HG03196 (cell line): ENCODE results near the gene OR13J1.
"Not testable (repeated sequence)": the region's sequence is repeated elsewhere in the genome, so short reads cannot be mapped to it uniquely, and the experiment has no call there.

ENCODE experiments used
- ATAC-seq: cut with Tn5 transposase; IDR thresholded peaks from one replicate; pipeline ENCODE4 v1.9.1; 2021; ENCODE audit not compliant: unreplicated experiment

OR13J1 gene

DNA sequence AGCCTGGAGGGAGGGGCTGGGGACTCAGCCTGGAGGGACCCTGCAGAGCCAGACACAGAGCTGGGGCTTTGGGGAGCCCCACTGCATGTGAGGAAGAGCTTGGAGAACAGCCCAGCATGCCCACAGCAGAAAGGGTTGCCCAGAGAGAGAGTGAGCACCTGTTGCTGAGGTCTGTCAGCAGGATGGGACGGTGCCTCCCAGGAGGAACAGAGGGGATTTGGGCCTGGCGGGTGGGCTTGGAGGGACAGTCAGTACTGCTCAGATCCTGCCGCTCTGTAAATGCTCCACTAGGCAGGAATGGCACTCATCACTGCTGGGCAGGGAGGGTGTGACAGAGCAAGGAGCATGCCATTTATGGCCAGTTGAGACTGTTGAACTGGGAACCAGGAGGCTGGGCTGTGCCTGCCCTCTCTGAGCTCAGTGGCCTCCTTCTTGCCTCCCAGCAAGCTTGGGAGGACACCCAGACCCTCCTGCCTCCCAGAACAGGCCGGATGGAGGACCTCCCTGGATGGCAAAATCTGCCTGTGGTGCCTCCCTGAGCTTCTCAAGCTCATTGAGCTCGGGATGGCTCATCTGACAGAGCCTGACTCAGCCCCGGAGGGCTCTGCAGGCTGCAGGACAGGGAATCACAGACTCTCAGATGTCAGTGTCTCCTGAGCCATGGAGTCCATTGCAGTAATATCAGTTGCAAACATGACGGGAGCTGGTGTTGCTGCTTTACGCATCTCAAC is 35.0 kb upstream of the OR13J1 start:
- ATAC-seq = no peak

DNA sequence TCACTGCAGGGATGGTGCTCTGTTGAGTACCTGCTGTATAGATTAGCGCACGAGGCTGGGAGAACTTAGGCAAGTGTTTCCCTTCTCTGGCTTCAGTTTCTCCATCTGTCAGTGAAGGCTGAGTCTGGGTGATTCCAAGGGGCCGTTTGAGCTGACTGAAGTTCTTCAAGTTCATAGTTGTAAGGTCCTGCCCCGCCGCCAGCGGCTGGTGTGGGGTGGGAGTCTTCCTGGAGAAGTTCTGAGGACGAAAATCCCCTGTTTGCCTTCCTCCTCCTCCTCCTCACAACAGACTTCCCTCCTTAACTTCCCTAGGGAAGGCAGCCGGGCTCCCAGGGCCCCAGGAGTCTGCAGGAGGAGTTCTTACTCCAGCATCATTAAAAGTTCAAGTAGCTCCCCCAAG is 34.1 kb upstream of the OR13J1 start:
- ATAC-seq = no peak

GRCh38 chr9:35903049-35903448 is 32.8 kb upstream of the OR13J1 start:
- no peak for ATAC-seq

- ATAC-seq = no peak
Observed at GRCh38 chr9:35899021-35899420, 28.8 kb upstream of the OR13J1 start.

DNA sequence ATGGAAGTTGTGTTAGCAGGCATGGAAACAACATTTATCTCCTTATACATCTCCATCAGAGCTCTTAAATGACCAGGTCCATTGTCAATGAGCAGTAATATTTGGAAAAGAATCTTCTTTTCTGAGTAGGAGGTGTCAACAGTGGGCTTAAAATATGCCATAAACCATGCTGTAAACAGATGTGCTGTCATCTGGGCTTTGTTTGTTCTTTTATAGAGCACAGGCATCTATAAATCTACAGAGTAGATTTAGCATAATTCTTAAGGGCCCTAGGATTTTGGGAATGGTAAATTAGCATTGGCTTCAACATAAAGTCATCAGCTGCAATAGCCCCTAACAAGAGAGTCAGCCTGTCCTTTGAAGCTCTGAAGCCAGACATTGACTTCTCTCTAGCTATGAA is 28.1 kb upstream of the OR13J1 start:
- no peak for ATAC-seq

DNA sequence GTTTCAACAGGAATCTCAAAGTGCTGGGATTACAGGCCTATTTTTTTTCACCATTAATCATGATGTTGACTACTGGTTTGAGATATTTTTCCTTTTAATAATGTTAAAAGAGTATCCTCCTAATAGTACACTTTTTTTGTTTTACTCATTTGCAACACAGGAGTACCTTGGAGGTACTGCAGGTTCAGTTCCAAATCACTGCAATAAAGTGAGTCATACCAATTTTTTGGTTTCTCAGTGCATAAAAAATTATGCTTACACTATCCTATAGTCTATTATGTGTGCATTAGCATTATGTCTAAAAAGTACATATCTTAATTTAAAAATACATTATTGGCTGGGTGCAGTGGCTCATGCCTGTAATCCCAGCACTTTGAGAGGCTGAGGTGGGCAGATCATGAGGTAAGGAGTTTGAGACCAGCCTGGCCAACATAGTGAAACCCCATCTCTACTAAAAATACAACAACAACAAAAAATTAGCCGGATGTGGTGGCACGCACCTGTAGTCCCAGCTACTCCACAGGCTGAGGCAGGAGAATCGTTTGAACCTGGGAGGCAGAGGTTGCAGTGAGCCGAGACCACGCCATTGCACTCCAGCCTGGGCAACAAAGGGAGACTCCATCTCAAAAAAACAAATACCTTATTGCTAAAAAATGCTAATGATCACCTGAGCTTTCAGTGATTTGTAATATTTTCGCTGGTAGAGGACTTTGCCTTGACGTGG is 27.3 kb upstream of the OR13J1 start:
- not testable (repeated sequence) for ATAC-seq

- ATAC-seq = no peak
Observed at GRCh38 chr9:35896570-35896969, 26.4 kb upstream of the OR13J1 start.

- ATAC-seq = no peak
Observed at GRCh38 chr9:35892051-35892450, 21.9 kb upstream of the OR13J1 start.

GRCh38 chr9:35891646-35892045 is 21.4 kb upstream of the OR13J1 start:
- ATAC-seq = no peak

- not testable (repeated sequence) for ATAC-seq
Observed at GRCh38 chr9:35884908-35885307, 14.7 kb upstream of the OR13J1 start.

- no peak for ATAC-seq
Observed at GRCh38 chr9:35882996-35883395, 12.8 kb upstream of the OR13J1 start.

- no peak for ATAC-seq
Observed at GRCh38 chr9:35882263-35882848, 12.2 kb upstream of the OR13J1 start.

DNA sequence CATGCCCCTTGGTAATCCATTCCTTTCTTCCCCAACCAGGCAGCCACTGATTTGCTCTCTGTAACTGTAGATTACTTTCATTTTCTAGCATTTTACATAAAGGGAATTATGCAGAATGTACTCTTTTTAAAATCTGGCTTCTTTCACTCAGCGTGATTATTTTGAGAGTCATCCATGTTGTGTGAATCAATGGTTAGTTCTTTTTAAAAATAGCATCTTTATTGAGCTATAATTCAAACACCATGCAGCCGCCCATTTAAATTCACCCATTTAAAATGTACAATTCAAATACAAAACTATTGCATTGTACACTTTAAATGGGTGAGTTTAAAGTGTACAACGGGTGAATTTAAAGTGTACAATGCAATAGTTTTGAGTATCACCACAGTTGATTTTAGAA is 2.3 kb upstream of the OR13J1 start:
- ATAC-seq = no peak

DNA sequence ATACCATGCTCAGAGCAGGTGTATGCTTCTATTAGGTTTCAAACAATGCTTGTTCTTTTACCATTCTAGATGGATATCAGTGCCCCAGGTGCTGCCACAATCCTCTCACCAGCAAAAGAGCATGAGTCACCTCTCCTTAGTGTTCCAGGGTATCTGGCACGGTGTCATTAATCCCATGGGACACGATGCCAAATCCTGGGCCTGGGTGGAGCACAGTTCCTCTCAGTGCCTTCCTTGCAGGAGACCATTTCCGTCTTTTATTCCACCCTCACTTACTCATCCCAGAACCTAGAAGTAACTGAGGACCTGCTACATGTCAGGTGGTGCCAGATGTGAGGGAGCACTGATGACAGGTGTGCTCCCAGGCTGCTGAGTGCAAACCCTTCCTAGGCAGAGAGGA is 1.3 kb upstream of the OR13J1 start:
- ATAC-seq = no peak

GRCh38 chr9:35869621-35870216 is 482 bp downstream of the OR13J1 start:
- ATAC-seq = no peak

DNA sequence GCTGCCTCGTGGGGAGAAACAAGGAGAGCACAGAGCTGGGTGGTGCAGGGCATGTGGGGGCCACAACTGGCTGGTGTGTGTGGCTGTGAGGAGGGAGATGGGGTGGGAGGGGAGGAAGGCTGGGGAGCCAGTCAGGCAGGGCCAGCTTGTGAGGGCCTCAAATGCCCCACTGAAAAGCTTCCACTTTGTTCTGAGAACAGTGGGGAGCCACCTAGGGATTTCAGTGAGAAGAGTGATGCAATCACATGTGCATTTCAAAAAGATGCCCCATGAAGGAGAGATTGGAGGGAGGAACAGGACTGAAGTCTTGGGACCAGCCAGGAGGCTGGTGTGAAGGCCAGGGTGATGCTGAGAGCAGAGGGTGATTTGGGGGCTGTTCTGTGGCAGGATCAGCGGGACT is 1.3 kb downstream of the OR13J1 start:
- ATAC-seq = no peak

DNA sequence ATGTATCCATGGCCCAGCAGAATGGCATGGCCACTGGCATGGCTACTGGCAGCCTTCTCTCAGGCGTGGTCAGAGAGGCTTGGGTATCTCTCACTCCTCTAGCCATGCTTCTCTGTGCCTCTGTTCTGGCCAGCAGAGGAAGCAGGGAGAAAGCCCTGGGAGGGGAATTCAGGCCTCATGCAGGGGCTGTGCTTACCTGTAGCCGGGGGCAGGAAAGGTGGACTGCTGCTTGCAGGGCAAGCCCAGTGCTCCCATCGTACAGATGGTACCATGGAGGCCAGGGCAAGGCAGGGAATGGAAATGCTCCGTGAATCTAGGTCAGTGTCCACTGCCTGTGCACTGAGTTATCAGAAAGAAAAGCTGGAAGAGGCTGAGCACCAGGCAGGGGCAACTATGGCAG is 2.7 kb downstream of the OR13J1 start:
- ATAC-seq = no peak

- ATAC-seq = no peak
Observed at GRCh38 chr9:35864695-35865255, 5.4 kb downstream of the OR13J1 start.

DNA sequence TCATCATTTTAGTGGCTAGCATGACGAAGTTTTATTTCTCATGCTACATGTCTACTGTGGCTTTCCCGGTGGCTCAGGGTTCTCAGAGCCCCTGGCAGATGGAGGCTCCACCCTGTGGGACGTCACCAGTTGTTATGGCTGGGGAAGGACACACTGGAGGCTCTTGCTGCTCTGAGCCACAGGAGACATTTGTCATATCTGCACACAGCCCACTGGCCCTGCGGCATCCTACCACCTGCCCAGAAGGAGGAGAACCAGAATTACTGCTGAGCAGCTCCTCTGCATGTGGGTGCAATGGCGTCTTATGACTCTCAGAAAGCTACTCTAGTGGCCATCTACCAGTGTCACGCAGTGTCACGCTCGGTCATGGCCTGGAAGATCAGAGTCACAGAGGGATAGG is 6.6 kb downstream of the OR13J1 start:
- no peak for ATAC-seq

DNA sequence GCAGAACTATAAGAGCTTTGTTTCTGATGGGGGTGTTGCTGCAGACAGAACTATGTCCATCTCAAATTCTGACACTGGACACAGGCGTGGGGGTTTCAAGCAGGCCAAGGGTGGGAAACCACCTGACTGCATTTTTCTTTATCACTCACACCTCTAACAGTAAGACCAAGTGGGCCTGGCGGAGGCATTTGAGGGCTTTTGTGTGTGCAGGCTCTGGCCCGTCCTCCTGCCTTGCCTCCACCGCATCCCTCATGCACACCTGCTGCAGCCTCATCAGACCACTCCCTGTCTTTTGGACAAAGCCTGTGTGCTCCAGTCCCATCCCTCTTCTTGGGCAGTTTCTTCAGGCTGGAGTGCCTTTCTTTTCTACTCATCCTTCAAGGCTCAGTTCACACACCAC is 7.9 kb downstream of the OR13J1 start:
- ATAC-seq = no peak

- ATAC-seq = no peak
Observed at GRCh38 chr9:35861161-35861897, 8.9 kb downstream of the OR13J1 start.
